GM10266 (cell line): Measurements from ENCODE around the gene VCX3B.

Experiments used
- DNase-seq: peaks from one replicate; pipeline ENCODE4 v3.0.0; 2012; ENCODE audit errors: extremely low spot score
- CTCF ChIP-seq: IDR thresholded peaks from 2 replicates; pipeline ENCODE4 v1.5.1; 2012; ENCODE audit warnings: mild to moderate bottlenecking, low read depth; ENCODE audit not compliant: control insufficient read depth, insufficient read depth; ENCODE audit errors: missing control alignments

Gene VCX3B

GRCh38 chrX:8504451-8504850, 39.8 kb downstream of the VCX3B start:
- no peak for DNase-seq
- no peak for TF ChIP-seq CTCF
